ENCODE measurements around the gene OPRD1. TPM values are rescaled to one million over a fixed set of nuclear protein-coding genes. Genes with fewer than 3 reads are reported as not detected.

OPRD1 gene
- total RNA-seq, 2 experiments from 2014 or later, result not detected

- peaks cover 5% of the 10 kb centered on the region for H3K4me1 ChIP-seq (ENCODE audit: insufficient read depth, low read length, poor library complexity, severe bottlenecking)
- no peak overlapping the region for H3K4me2 ChIP-seq (ENCODE audit: low read length)
- no peaks in the 10 kb centered on the region for H3K9me3 ChIP-seq (ENCODE audit: low read length)
- ChIA-PET CTCF (ENCODE audit: unreplicated experiment) (no interaction called here), POLR2A (interaction anchor here (0.7 to 1.6 kb wide), 2 partner anchors 9 to 714 kb away, joined by 3 to 4 read pairs; no protein-coding TSS in a partner anchor)
- DNase-seq (ENCODE audit: low spot score), result no peak
- no peak overlapping the region for H2AFZ ChIP-seq (ENCODE audit: low read length)
- no peak for TF ChIP-seq CTCF (conservative IDR thresholded peaks at IDR 0.05; ENCODE audit: low read length)
- no peak for TF ChIP-seq EZH2phosphoT487 (IDR thresholded peaks at IDR 0.05; ENCODE audit: borderline replicate concordance, low read depth, low read length)
- no peaks in the 10 kb centered on the region for H4K20me1 ChIP-seq (ENCODE audit: insufficient read depth, low read length)
- H3K36me3 ChIP-seq (ENCODE audit: insufficient read depth, low read length), result no peaks in the 10 kb centered on the region
- no peaks in the 10 kb centered on the region for H3K79me2 ChIP-seq (ENCODE audit: insufficient read depth, low read depth, low read length)
- no TSS peak for BruUV-seq (replicated peaks)
- intact Hi-C loops (cut with micrococcal nuclease; ENCODE audit: unreplicated experiment), result loop anchor here (10.0 kb wide), 1 partner anchor 423 kb away; no protein-coding TSS in a partner anchor
- no peaks in the 10 kb centered on the region for H3K9me2 ChIP-seq (ENCODE audit: insufficient read depth, low read length)
- no peak overlapping the region for H3K27ac ChIP-seq (ENCODE audit: low read depth, low read length, poor library complexity, severe bottlenecking)
- H3K4me3 ChIP-seq (ENCODE audit: low read depth, low read length, poor library complexity, severe bottlenecking), result no peak overlapping the region
These were observed 30.0 kb upstream of the OPRD1 start for GRCh38 chr1:28782011-28782410.

GRCh38 chr1:28783363-28783762 lies 28.6 kb upstream of the OPRD1 start:
- no peak for TF ChIP-seq EZH2phosphoT487 (IDR thresholded peaks at IDR 0.05; ENCODE audit: borderline replicate concordance, low read depth, low read length)
- TF ChIP-seq CTCF (conservative IDR thresholded peaks at IDR 0.05; ENCODE audit: low read length), result peak; percentile 70
- Histone ChIP-seq H3K4me1 (ENCODE audit: insufficient read depth, low read length, poor library complexity, severe bottlenecking) (peaks cover 5% of the 10 kb centered on the region), H2AFZ (ENCODE audit: low read length) (no peak overlapping the region), H3K4me2 (ENCODE audit: low read length) (no peak overlapping the region), H4K20me1 (ENCODE audit: insufficient read depth, low read length) (no peaks in the 10 kb centered on the region), H3K27ac (ENCODE audit: low read depth, low read length, poor library complexity, severe bottlenecking) (no peak overlapping the region), H3K79me2 (ENCODE audit: insufficient read depth, low read depth, low read length) (no peaks in the 10 kb centered on the region), H3K4me3 (ENCODE audit: low read depth, low read length, poor library complexity, severe bottlenecking) (no peak overlapping the region), H3K9me2 (ENCODE audit: insufficient read depth, low read length) (no peaks in the 10 kb centered on the region), H3K36me3 (ENCODE audit: insufficient read depth, low read length) (no peaks in the 10 kb centered on the region), H3K9me3 (ENCODE audit: low read length) (no peaks in the 10 kb centered on the region)
- intact Hi-C loops (cut with micrococcal nuclease; ENCODE audit: unreplicated experiment), result loop anchor here (10.0 kb wide), 1 partner anchor 421 kb away; no protein-coding TSS in a partner anchor
- ChIA-PET CTCF (ENCODE audit: unreplicated experiment) (interaction anchor here (1.1 kb wide), 1 partner anchor 94 kb away, joined by 3 read pairs; no protein-coding TSS in a partner anchor), POLR2A (interaction anchor here (0.6 to 1.6 kb wide), 3 partner anchors 10 to 94 kb away, joined by 3 to 4 read pairs (median 4); no protein-coding TSS in a partner anchor)
- no peak for DNase-seq (ENCODE audit: low spot score)
- no TSS peak for BruUV-seq (replicated peaks)

GRCh38 chr1:28789412-28789811 lies 22.6 kb upstream of the OPRD1 start:
- Histone ChIP-seq H3K9me2 (ENCODE audit: insufficient read depth, low read length) (no peaks in the 10 kb centered on the region), H3K36me3 (ENCODE audit: insufficient read depth, low read length) (no peaks in the 10 kb centered on the region), H3K79me2 (ENCODE audit: insufficient read depth, low read depth, low read length) (no peaks in the 10 kb centered on the region), H3K27ac (ENCODE audit: low read depth, low read length, poor library complexity, severe bottlenecking) (no peak overlapping the region), H4K20me1 (ENCODE audit: insufficient read depth, low read length) (no peaks in the 10 kb centered on the region), H2AFZ (ENCODE audit: low read length) (no peak overlapping the region), H3K4me1 (ENCODE audit: insufficient read depth, low read length, poor library complexity, severe bottlenecking) (peaks cover 5% of the 10 kb centered on the region), H3K9me3 (ENCODE audit: low read length) (no peaks in the 10 kb centered on the region), H3K4me2 (ENCODE audit: low read length) (no peak overlapping the region), H3K4me3 (ENCODE audit: low read depth, low read length, poor library complexity, severe bottlenecking) (no peak overlapping the region)
- no TSS peak for BruUV-seq (replicated peaks)
- TF ChIP-seq EZH2phosphoT487 (IDR thresholded peaks at IDR 0.05; ENCODE audit: borderline replicate concordance, low read depth, low read length) (no peak), CTCF (conservative IDR thresholded peaks at IDR 0.05; ENCODE audit: low read length) (no peak)
- POLR2A ChIA-PET, result interaction anchor here (0.5 kb wide), 1 partner anchor 302 kb away, joined by 5 read pairs; no protein-coding TSS in a partner anchor
- intact Hi-C loops (cut with micrococcal nuclease; ENCODE audit: unreplicated experiment), result loop anchor here (5.0 to 10.0 kb wide), 2 partner anchors 243 to 415 kb away; no protein-coding TSS in a partner anchor
- DNase-seq (ENCODE audit: low spot score), result no peak
- CTCF ChIA-PET (ENCODE audit: unreplicated experiment), result no interaction called here

Data from OCI-LY7 (cell line).